ENCODE data around the gene ZBTB12. TPM values are rescaled to one million over a fixed set of nuclear protein-coding genes. Genes with fewer than 3 reads are reported as not detected.
"Not testable (repeated sequence)": the region's sequence is repeated elsewhere in the genome, so short reads cannot be mapped to it uniquely, and the experiment has no call there.

Gene ZBTB12
- total and polyA plus RNA-seq, 10 of the 15 experiments (the other 5 are each of a cell fraction or from before 2014, with no cell fraction given) = 0.81 to 4.5 (median 1.7) TPM; not detected in 4

GRCh38 chr6:31864123-31864562 lies 37.7 kb downstream of the ZBTB12 start:
- ChIA-PET POLR2A (interaction anchor here (0.6 to 2.5 kb wide), 13 partner anchors 12 to 347 kb away, joined by 3 to 22 read pairs (median 3); partner anchors contain the start of genes ABHD16A, EHMT2, HSPA1B and MSH5), CTCF (interaction anchor here (0.6 to 2.3 kb wide), 8 partner anchors 10 to 266 kb away, joined by 3 to 17 read pairs (median 6); partner anchors contain the start of gene LY6G5C), SMC1A (ENCODE audit: uncharacterized antibody, unreplicated experiment) (interaction anchor here (0.5 to 2.9 kb wide), 9 partner anchors 27 to 935 kb away, joined by 3 to 24 read pairs (median 5); partner anchors contain the start of gene VARS1), RAD21 (ENCODE audit: unreplicated experiment) (interaction anchor here (0.6 to 0.7 kb wide), 2 partner anchors 27 to 108 kb away, joined by 3 read pairs; partner anchors contain the start of gene DXO)
- Histone ChIP-seq H3K4me1 (ENCODE audit: control insufficient read depth, insufficient read depth, low read length) (peaks cover 11% of the 10 kb centered on the region), H2AFZ (ENCODE audit: control insufficient read depth, low read depth, low read length) (peak overlapping the region; percentile 98), H3K9ac (ENCODE audit: control insufficient read depth, insufficient read depth, low read length) (peak overlapping the region; percentile 73; the same call in 1 of the 2 replicates), H3K4me3 (peak overlapping the region; percentile 94), H3K4me2 (ENCODE audit: control insufficient read depth, insufficient read depth) (peak overlapping the region; percentile 99; the same call in 1 of the 2 replicates)
- H3K36me3 ChIP-seq (ENCODE audit: control insufficient read depth in 2 of 2, insufficient read depth in 2 of 2, low read length in 1 of 2); H4K20me1 ChIP-seq (ENCODE audit: control insufficient read depth, insufficient read depth); H3K79me2 ChIP-seq (ENCODE audit: control insufficient read depth, insufficient read depth, low read length); BruUV-seq (replicated peaks); H3K27me3 ChIP-seq (replicated peaks in 1 of 2; ENCODE audit: control insufficient read depth in 2 of 2, insufficient read depth in 2 of 2, low read length in 1 of 2); ATAC-seq; in situ Hi-C loops (cut with MboI); H3K27ac ChIP-seq (ENCODE audit: control insufficient read depth, insufficient read depth); H3K9me3 ChIP-seq (replicated peaks; ENCODE audit: control insufficient read depth, insufficient read depth, low read length); FAIRE-seq; DNase-seq (ENCODE audit: low read depth, low spot score); intact Hi-C loops (cut with micrococcal nuclease; ENCODE audit: unreplicated experiment): not testable (repeated sequence)
- 3% methylated on average over 16 of the region's 16 CpGs for WGBS (ENCODE audit: insufficient coverage, insufficient replicate concordance, low lambda C conversion rate, missing lambda C conversion rate)

GRCh38 chr6:31862344-31863235 lies 39.3 kb downstream of the ZBTB12 start, which contains the start of gene NEU1:
Gene NEU1 (minus strand): TSS chr6:31862821. CDS start chr6:31862776, 45 bp downstream.
- H3K36me3 ChIP-seq (ENCODE audit: control insufficient read depth in 2 of 2, insufficient read depth in 2 of 2, low read length in 1 of 2) = peaks cover 0 to 3% of the 10 kb centered on the region in 2 experiments; a peak in 1 of 4 replicates
- H3K4me3 ChIP-seq = peak within 1 kb of the TSS; percentile 94
- peak within 1 kb of the TSS; percentile 63 for H3K27ac ChIP-seq (ENCODE audit: control insufficient read depth, insufficient read depth)
- H3K4me2 ChIP-seq (ENCODE audit: control insufficient read depth, insufficient read depth) = peak within 1 kb of the TSS; percentile 99
- no TSS peak for BruUV-seq (replicated peaks)
- no peaks in the 10 kb centered on the region for H3K9me3 ChIP-seq (replicated peaks; ENCODE audit: control insufficient read depth, insufficient read depth, low read length)
- H3K9ac ChIP-seq (ENCODE audit: control insufficient read depth, insufficient read depth, low read length) = peak within 1 kb of the TSS; percentile 73
- in situ Hi-C loops (cut with MboI) (no loop called here), intact Hi-C loops (cut with micrococcal nuclease; ENCODE audit: unreplicated experiment) (loop anchor here (1.0 to 2.0 kb wide), 3 partner anchors 28 to 182 kb away; no protein-coding TSS in a partner anchor)
- ChIA-PET CTCF (interaction anchor here (0.6 to 2.3 kb wide), 10 partner anchors 18 to 93 kb away, joined by 3 to 17 read pairs (median 4); partner anchors contain the start of gene LSM2), RAD21 (ENCODE audit: unreplicated experiment) (interaction anchor here (0.6 to 1.7 kb wide), 27 partner anchors 23 to 323 kb away, joined by 3 to 10 read pairs (median 4); partner anchors contain the start of genes ABHD16A, C6orf47, DXO and HSPA1B), POLR2A (interaction anchor here (0.6 to 2.5 kb wide), 18 partner anchors 13 to 282 kb away, joined by 3 to 22 read pairs (median 4); partner anchors contain the start of genes ATF6B, HSPA1B, MSH5 and ZBTB12), SMC1A (ENCODE audit: uncharacterized antibody, unreplicated experiment) (interaction anchor here (0.6 to 2.9 kb wide), 15 partner anchors 9 to 313 kb away, joined by 3 to 24 read pairs (median 4); partner anchors contain the start of gene VARS1)
- H3K27me3 ChIP-seq (replicated peaks in 1 of 2; ENCODE audit: control insufficient read depth in 2 of 2, insufficient read depth in 2 of 2, low read length in 1 of 2) = no peaks in the 10 kb centered on the region
- no peaks in the 10 kb centered on the region for H4K20me1 ChIP-seq (ENCODE audit: control insufficient read depth, insufficient read depth)
- peak within 1 kb of the TSS; percentile 98 for H2AFZ ChIP-seq (ENCODE audit: control insufficient read depth, low read depth, low read length)
- FAIRE-seq (peak; percentile 100), ATAC-seq (peak; percentile 98), DNase-seq (ENCODE audit: low read depth, low spot score) (peak; percentile 97)
- peaks cover 11% of the 10 kb centered on the region for H3K4me1 ChIP-seq (ENCODE audit: control insufficient read depth, insufficient read depth, low read length)
- H3K79me2 ChIP-seq (ENCODE audit: control insufficient read depth, insufficient read depth, low read length) = no peaks in the 10 kb centered on the region; the same call in 1 of the 2 replicates
- WGBS (ENCODE audit: insufficient coverage, insufficient replicate concordance, low lambda C conversion rate, missing lambda C conversion rate) = 2% methylated on average over 64 of the region's 64 CpGs
- TF ChIP-seq NR2C2 (IDR thresholded peaks at IDR 0.05; ENCODE audit: borderline replicate concordance, control insufficient read depth, insufficient read length, low read depth) (no peak), SREBF1 (IDR thresholded peaks at IDR 0.05; ENCODE audit: low read length) (0 out of 2 replicates have a peak, but pooled peaks have one; percentile 39), IRF4 (IDR thresholded peaks at IDR 0.05; ENCODE audit: low read depth, low read length) (no peak), SUZ12 (IDR thresholded peaks at IDR 0.05; ENCODE audit: unreplicated experiment) (no peak), TCF12 (IDR thresholded peaks at IDR 0.05; ENCODE audit: low read depth, low read length) (peak; percentile 69), E2F4 (IDR thresholded peaks at IDR 0.05; ENCODE audit: low read depth, low read length) (peak; percentile 96), ZNF207 (IDR thresholded peaks at IDR 0.05; ENCODE audit: borderline replicate concordance) (peak; percentile 44; the same call in 1 of the 2 replicates), JUNB (IDR thresholded peaks at IDR 0.05) (no peak; the same call in 1 of the 2 replicates), SMAD1 (IDR thresholded peaks at IDR 0.05; ENCODE audit: low read depth, partially characterized antibody) (no peak), CBFB (IDR thresholded peaks at IDR 0.05; ENCODE audit: low read depth) (peak; percentile 73; the same call in 1 of the 2 replicates)

Measured in GM12878 (cell line).